Measurements from ENCODE around the gene RARG.
"Not testable (repeated sequence)": the region's sequence is repeated elsewhere in the genome, so short reads cannot be mapped to it uniquely, and the experiment has no call there.

Gene RARG

GRCh38 chr12:53190108-53190729, 41.8 kb downstream of the RARG start:
- peak; percentile 59 for DNase-seq
- peak; percentile 81 for ATAC-seq

DNA sequence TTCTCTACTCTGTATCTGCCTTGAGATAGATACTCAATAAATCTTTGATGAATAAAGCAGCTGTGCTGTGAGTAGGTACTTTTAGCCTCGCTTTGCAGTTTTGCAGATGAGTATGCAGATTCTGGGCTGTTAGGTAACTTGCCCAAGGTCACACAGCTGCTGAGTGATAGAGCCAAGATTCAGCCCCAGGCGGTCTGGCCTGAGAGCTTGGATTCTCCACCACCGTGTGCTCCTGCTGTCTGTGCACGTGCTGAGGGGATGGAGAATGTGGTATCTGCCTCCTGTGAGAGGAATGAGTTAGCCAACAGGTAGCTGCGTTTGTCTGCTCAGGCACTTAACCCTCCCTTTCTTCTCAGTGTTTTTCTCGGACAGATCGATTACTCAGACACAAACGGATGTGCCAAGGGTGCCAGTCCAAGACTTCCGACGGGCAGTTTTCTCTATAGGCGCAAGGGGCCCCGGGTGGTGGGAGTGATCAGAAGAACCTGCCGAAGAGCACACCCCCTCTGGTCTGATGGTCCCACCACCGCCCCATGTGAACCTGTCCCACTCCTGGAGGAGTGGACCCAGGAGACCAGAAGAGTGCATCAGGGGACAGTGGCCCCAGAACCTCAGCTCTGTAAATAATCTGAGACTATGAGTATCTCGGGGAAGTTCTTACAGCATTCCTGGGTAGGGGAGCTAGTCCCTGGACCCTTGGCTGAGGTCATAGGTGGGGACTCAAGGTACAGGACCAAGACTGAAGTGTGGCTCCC, 44.7 kb downstream of the RARG start:
- no peak for ATAC-seq
- DNase-seq = no peak

- ATAC-seq (no peak), DNase-seq (no peak)
Observed at GRCh38 chr12:53186745-53187144, 45.3 kb downstream of the RARG start.

DNA sequence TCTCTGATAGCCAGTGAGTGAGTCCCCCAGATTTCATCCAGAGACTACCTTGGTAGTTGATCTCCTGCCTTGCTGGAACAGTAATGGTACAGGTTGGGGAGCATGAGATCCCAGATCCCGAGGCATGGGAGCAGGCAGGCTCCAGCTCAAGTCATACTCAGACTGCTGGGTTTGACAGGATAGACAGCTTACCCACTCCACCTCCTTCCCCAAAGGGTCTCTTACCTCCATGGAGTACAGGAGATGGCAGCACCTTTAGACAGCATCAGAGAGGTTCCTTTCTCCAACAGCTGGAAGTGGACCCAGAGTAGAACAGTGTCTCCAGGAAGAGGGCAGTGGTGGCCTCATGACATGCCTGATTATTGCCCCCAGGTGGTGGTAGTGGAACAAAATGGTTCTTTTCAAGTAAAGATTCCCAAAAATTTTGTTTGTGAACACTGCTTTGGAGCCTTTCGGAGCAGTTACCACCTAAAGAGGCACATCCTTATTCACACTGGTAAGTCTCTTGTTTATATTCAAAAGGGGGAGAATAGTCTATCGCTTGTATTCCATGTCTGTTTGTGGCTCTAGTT, 46.3 kb downstream of the RARG start:
- DNase-seq (no peak), ATAC-seq (no peak)

GRCh38 chr12:53184828-53185227, 47.2 kb downstream of the RARG start:
- ATAC-seq = no peak
- DNase-seq = no peak

DNA sequence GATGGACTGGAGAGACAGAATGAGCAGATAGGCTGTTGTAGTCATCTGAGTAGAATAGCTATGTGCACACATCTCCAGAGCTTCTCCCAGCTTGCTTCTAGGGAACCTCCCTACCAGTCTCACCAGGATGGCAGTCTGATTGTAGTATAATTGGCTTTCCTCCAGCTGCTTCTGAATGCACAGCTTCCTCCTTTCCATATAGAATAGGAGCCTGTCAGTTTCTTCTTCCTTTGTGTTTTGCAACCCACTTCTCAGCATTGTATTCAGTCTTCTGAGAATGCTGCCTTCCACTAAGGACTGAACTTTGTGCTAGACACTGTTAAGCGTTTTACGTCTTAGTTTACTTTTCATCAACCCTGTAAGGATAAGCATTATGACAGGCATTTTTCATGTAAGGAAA, 49.1 kb downstream of the RARG start:
- ATAC-seq = no peak
- DNase-seq = no peak

DNA sequence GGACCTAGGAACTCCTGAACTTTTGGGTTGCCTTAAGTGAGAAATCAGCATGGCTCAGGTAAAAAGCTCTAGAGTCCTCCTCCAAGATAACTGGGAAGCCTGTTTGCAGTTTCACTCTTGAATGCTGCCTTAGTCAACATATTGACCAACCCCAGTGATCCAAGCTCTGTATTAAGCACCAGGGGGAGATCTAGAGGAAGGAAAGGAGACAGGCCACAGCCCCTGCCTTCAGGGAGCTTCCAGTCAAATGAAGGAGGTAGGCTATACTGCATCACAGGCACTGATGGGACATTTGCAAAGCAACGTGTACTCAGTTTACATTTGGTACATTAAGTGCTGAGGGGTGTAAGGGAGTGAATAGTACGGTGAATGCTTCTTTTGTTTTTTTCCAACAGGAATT, 50.1 kb downstream of the RARG start:
- ATAC-seq (no peak), DNase-seq (no peak)

DNA sequence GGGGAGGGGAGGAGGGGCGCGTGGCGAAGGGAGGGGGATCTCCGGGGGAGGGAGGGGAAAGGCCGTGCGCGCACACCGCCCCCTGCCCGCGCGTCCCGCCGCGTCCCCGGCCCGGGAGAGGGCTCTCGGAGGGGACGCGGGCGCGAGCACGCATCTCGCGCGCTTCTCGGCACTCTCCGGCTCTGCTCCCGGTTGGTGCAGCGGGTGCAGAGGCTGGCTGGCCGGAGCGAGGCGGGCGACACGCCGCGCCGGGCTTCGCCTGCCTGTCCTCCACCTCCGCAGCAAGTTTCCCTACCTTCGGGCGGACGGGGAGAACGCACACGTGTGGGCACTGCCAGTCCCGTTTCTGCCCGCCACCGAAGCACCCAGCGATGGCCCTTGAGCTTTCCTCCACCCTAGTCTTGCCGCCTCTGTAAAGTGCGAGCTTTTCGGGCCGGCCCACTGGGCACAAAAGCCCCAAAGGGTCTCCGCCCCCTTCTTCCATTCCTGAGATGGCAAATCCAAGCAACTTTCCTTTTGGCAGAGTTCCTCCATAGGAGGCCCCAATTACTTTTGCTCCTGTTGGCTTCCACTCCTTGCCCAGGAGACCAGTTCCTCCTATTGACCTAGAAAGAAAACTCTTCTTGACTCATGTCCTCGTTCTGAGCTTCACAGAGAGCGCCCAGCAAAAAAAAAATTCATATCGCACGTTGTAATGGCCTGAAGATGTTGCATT, 50.9 kb downstream of the RARG start:
- peak; percentile 64 for ATAC-seq
- DNase-seq = peak; percentile 82

DNA sequence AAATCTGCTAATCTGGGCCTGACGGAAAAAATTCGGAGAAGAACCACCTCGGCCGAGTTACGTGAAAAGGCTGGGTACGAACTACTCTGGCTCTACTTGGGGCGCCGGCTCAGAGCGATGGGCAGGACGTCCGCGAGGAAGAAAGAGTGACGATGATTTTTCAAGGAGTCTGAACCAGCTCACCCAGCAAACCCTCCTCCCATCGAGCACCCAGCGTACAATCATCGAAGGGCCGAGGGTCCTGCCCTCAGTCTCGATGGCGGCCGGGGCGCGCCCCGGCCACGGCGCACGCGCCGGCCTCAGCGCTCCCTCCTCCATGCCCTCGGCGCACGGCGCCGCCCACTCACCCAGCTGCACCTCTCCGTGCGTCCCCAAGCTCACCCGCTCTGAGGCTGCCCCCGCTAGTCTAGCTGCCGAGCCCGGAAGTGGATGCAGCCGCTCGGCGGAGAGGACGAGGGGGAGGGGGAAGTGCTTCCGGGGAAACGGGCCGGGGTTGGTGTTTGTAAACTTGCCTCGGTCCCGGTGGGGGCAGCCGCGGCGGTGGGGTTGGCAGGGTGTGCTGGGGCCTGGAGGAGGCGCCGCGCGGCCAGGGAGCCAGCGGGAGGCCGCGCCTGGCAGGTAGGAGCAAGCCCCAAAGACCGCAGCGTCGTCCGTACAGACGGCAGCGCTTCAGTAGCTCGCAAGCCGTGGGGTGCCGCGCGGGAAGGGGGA, 51.6 kb downstream of the RARG start, which contains the start of the genes CSAD and ZNF740:
TSS of gene CSAD (minus strand) at position 706 of the 711 bp plus-strand sequence. CDS start 7,455 bp downstream, outside the sequence.
TSS of gene ZNF740 (plus strand) at position 503 of the 711 bp plus-strand sequence. CDS start 1,262 bp downstream, outside the sequence.
- peak; percentile 98 for ATAC-seq
- peak; percentile 99 for DNase-seq

DNA sequence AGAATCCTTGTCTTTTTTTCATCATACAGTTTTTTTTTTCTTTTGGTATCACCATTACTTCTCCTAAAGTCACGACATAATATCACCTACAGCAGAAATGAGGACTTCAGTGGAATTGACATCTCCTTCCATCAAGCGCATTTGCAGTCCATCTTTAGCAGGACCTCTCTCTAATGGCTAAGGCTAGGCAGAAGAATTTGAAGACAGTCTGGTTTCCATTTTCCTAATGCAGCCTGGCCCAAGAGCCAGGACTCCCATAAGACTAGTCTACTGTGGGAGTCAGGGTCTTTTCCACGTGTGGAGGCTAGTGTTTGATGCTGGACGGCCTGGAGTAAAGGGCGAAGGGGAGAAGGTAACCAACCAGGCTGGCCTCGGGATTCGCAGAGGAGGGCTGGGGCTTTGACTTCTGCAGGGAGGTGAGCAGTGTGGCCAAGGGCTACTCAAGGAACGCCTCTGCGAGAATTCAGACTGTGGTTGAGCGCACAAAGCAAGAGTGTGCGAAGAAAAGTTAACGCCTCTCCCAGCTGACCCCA, 52.3 kb downstream of the RARG start:
- peak; percentile 3 for ATAC-seq
- no peak for DNase-seq

DNA sequence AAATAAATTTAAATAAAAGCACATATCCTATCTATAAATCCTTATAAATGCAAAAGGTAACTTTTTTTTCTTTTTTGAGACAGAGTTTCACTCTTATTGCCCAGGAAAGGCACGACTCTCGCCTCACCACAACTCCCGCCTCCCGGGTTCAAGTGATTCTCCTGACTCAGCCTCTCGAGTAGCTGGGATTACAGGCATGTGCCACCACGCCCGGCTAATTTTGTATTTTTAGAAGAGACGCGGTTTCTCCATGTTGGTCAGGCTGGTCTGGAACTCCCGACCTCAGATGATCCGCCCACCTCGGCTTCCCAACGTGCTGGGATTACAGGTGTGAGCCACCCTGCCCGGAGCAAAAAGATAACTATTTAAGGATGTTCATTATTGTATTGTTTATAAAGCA, 53.2 kb downstream of the RARG start:
- DNase-seq, ATAC-seq: not testable (repeated sequence)

DNA sequence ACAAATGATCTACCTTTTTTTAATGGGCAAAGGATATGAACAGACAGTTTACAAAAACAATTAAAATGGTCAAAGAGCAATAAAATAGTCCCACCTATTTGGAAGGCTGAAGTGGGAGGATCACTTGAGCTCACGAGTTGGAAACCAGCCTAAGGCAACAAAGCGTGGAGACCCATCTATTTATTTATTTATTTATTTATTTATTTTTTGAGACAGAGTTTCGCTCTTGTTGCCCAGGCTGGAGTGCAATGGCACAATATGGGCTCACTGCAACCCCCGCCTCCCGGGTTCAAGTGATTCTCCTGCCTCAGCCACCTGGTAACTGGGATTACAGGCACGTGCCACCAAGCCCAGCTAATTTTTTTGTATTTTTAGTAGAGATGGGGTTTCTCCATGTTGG, 54.6 kb downstream of the RARG start:
- ATAC-seq, DNase-seq: not testable (repeated sequence)

- no peak for ATAC-seq
- no peak for DNase-seq
Observed at GRCh38 chr12:53176750-53177149, 55.3 kb downstream of the RARG start.

DNA sequence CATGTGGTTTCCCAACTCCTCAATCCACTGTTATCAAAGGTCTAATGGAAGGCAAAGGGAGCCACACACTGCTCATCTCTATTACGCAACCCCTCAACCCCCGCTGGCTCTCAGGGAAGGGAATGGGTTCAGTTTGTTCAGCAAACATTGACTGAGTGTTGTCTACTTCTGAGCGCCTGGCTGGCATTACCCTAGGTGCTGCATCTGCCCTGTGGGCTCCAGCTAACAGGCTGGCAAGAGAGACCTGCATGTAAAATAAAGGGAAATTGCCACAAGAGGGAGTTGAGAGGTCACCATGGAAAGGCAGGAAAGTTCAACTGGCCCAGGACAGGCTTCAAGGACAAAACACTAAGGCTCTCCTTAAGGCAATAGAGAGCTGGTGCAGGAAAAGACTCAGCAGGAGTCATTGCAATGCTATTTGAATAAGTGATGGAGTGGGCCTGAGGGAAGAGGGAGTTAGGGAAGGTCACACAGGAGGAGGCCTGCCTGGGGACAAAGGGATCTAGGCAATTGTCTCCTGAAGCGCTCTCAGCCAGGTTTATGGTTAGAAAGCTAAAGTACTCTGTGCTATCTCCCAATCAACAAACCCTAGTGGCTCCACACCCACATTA, 57.0 kb downstream of the RARG start:
- DNase-seq (no peak), ATAC-seq (no peak)

DNA sequence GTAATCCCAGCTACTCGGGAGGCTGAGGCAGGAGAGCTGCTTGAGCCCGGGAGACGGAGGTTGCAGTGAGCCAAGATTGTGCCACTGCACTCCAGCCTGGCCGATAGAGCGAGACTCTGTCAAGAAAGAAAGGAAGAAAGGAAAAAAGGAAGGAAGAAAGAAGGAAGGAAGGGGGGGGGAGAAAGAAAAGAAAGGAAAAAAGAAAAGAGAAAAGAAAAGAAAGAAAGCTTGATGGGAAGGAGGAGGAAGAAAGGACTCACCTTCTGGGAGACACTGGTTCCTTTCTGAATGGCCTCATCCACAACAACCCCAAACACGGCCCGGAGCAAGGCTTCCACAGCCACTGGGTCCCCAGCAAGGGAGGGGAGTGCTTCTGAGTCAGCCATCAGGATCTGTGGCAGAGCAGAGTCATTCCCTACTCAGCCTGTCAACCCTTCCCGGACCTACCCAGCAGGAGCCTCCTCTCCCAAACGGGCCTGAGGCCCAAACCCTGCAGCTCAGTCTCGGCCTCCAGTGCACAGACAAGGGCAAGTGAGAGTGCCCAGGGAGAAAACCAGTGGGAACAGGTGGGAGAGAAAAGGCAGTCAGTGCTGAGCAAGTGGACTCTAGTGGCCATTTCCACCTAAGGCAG, 58.8 kb downstream of the RARG start:
- no peak for DNase-seq
- no peak for ATAC-seq

DNA sequence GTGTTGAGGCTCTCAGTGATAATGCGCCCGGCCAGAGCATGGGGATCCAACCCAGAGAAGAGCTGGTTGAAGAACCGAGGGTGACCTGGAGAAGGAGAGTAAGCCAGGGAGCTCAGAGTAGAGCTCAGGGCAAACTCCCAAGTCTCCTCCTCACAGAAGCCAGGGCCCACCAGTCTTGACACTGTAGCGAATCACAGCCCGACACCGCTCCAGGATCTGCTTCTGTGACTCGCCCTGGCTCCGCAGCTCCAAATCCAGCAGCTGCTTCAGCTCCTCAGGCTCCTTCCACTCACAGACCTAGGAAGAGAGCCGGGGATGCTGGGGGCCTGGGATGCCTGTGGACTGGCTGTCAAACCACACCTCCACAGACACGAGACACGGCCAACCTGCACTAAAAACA, 59.7 kb downstream of the RARG start:
- no peak for DNase-seq
- ATAC-seq = no peak

DNA sequence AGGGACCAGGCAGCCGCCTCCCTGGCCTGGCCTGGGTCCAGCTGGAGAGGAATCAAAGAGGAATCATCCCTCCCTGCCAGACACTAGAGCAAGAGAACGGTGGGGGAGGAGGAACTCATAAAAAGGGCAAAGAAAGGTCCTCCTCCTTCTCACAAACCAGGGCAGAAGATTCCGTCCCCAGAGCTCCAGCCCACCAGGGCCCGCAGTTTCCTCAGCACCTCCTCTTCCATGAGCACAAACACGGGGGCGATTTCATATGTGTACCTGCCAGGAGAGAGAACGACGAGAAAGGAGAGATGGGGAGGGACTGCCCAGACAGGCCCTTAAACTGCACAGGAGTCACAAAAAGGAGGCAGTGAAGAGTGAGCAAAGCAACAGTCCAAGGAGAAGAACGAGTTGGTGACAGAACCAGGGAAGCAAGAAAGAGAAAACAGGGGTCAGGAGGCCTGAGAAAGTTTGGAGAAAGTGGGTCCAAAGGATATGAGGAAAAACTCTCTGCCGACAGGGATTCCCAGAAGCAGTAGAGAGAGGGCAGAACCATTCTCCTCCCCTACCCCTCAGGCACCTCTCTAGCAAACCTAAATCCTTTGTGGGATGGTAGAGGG, 60.2 kb downstream of the RARG start:
- ATAC-seq = no peak

GRCh38 chr12:53170876-53171724, 60.9 kb downstream of the RARG start:
- DNase-seq (no peak), ATAC-seq (no peak)

More for the DNA sequence above, 60.2 kb downstream of the RARG start:
- DNase-seq = no peak

GRCh38 chr12:53170215-53170614, 61.8 kb downstream of the RARG start:
- ATAC-seq = no peak

More at GRCh38 chr12:53170215-53170614, 61.8 kb downstream of the RARG start:
- no peak for DNase-seq

All from stimulated activated naive CD8-positive, alpha-beta T cell treated with anti-CD3 and anti-CD28 coated beads, Interleukin-15, Interleukin-2, amounts not matched to agents 100 U/mL and 50 U/mL, for 24 hours (primary cell).